Endothelial cell of hepatic sinusoid (primary cell): ENCODE results near the gene UNC5A.

ENCODE experiments used
- in situ Hi-C: cut with HindIII; loops from 2 replicates; pipeline ENCODE4 v1.10.0; 2017; ENCODE audit warnings: low sequenced_read_pairs

Gene UNC5A

GRCh38 chr5:176781638-176782570 lies 28.5 kb upstream of the UNC5A start:
- in situ Hi-C loops = no loop called here

- in situ Hi-C loops = no loop called here
These were observed 25.9 kb upstream of the UNC5A start for GRCh38 chr5:176784218-176785165.

GRCh38 chr5:176785184-176786145 lies 24.9 kb upstream of the UNC5A start:
- in situ Hi-C loops = no loop called here

- in situ Hi-C loops = no loop called here
These were observed 22.7 kb upstream of the UNC5A start for GRCh38 chr5:176787676-176788075.

- in situ Hi-C loops = no loop called here
These were observed 22.3 kb upstream of the UNC5A start for GRCh38 chr5:176788091-176788490.

GRCh38 chr5:176788941-176789872 lies 21.2 kb upstream of the UNC5A start:
- in situ Hi-C loops = no loop called here

- in situ Hi-C loops = no loop called here
These were observed 20.3 kb upstream of the UNC5A start for GRCh38 chr5:176789873-176790615.

GRCh38 chr5:176790941-176791340 lies 19.4 kb upstream of the UNC5A start:
- in situ Hi-C loops = no loop called here

- in situ Hi-C loops = no loop called here
These were observed 17.6 kb upstream of the UNC5A start for GRCh38 chr5:176792655-176793342.

GRCh38 chr5:176793343-176793699 lies 17.0 kb upstream of the UNC5A start:
- in situ Hi-C loops = no loop called here

GRCh38 chr5:176793736-176794135 lies 16.6 kb upstream of the UNC5A start:
- in situ Hi-C loops = no loop called here

GRCh38 chr5:176794509-176794908 lies 15.8 kb upstream of the UNC5A start:
- in situ Hi-C loops = no loop called here

GRCh38 chr5:176796411-176796810 lies 13.9 kb upstream of the UNC5A start:
- in situ Hi-C loops = no loop called here

- in situ Hi-C loops = no loop called here
These were observed 13.4 kb upstream of the UNC5A start for GRCh38 chr5:176796970-176797369.

GRCh38 chr5:176797456-176798050 lies 12.8 kb upstream of the UNC5A start:
- in situ Hi-C loops = no loop called here

- in situ Hi-C loops = no loop called here
These were observed 12.1 kb upstream of the UNC5A start for GRCh38 chr5:176798086-176798876.

- in situ Hi-C loops = no loop called here
These were observed 11.4 kb upstream of the UNC5A start for GRCh38 chr5:176798949-176799348.
